Naive thymus-derived CD4-positive, alpha-beta T cell (primary cell): Measurements from ENCODE around the gene TOMM22. TPM values are rescaled to one million over a fixed set of nuclear protein-coding genes. Genes with fewer than 3 reads are reported as not detected.

Source experiments
- ATAC-seq: fragments of 150-1000 bp; cut with Tn5 transposase; 2 replicates; pipeline ENCODE4 v1.10.0; 2021; ENCODE audit warnings: mild to moderate bottlenecking, moderate library complexity
- CTCF ChIA-PET: fragments of 350-600 bp; sonication (Branson Sonifier 250); formaldehyde crosslinking; loops from one replicate; lab custom pipeline; 2021; ENCODE audit warnings: antibody characterized with exemption; lab: Charles Lee
- POLR2A ChIA-PET: fragments of 350-600 bp; sonication (Branson Sonifier 250); formaldehyde crosslinking; loops from one replicate; lab custom pipeline; 2021; ENCODE audit warnings: antibody characterized with exemption, inconsistent platforms; lab: Charles Lee
- DNase-seq, 9 donors: peaks; one replicate each; pipeline versions ENCODE4 v3.0.0 to v3.0.0-alpha.2; 2020 to 2022; ENCODE audit warnings: mixed read lengths in 1 of 9
- H3K27ac ChIP-seq: one replicate; pipeline ENCODE4 v1.7.0; 2013; ENCODE audit warnings: mild to moderate bottlenecking, low read depth, low read length, moderate library complexity
- H3K27me3 ChIP-seq, 2 donors: one replicate each; pipeline ENCODE4 v1.7.0; 2013; ENCODE audit warnings: low read length in 2 of 2, mild to moderate bottlenecking in 2 of 2, moderate library complexity in 2 of 2; ENCODE audit not compliant: control insufficient read depth in 2 of 2, insufficient read depth in 2 of 2
- H3K36me3 ChIP-seq, 3 experiments: 1 replicate in 2 of 3; 2 replicates in 1 of 3; pipeline ENCODE4 v1.7.0; 2013; ENCODE audit warnings: low read length in 3 of 3, mild to moderate bottlenecking in 3 of 3, moderate library complexity in 1 of 3; ENCODE audit not compliant: insufficient read depth in 3 of 3, control insufficient read depth in 2 of 3
- H3K4me1 ChIP-seq, 2 donors: one replicate each; pipeline ENCODE4 v1.7.0; 2013; ENCODE audit warnings: low read length in 2 of 2, mild to moderate bottlenecking in 2 of 2, moderate library complexity in 1 of 2; ENCODE audit not compliant: control insufficient read depth in 2 of 2, insufficient read depth in 2 of 2
- H3K4me3 ChIP-seq: 2 replicates; pipeline ENCODE4 v1.7.0; 2013; ENCODE audit warnings: mild to moderate bottlenecking, low read length
- H3K9me3 ChIP-seq, 3 experiments: 1 replicate in 2 of 3; 2 replicates in 1 of 3; pipeline ENCODE4 v1.7.0; 2013; ENCODE audit warnings: low read length in 3 of 3; ENCODE audit not compliant: control insufficient read depth in 2 of 3
- H3K27ac Mint-ChIP-seq, 9 donors: one replicate each; pipeline ENCODE4 v1.8.0; 2020 to 2022; ENCODE audit warnings: mixed read lengths in 9 of 9, mild to moderate bottlenecking in 8 of 9, moderate library complexity in 5 of 9, inconsistent platforms in 2 of 9
- H3K27me3 Mint-ChIP-seq, 5 donors: one replicate each; pipeline ENCODE4 v1.8.0; 2021 to 2022; ENCODE audit warnings: mixed read lengths in 5 of 5, mild to moderate bottlenecking in 1 of 5
- H3K36me3 Mint-ChIP-seq, 5 donors: one replicate each; pipeline ENCODE4 v1.8.0; 2020 to 2022; ENCODE audit warnings: mixed read lengths in 5 of 5, mild to moderate bottlenecking in 3 of 5, inconsistent platforms in 1 of 5
- H3K4me1 Mint-ChIP-seq, 7 donors: one replicate each; pipeline ENCODE4 v1.8.0; 2020 to 2022; ENCODE audit warnings: mixed read lengths in 7 of 7, mild to moderate bottlenecking in 3 of 7, inconsistent platforms in 1 of 7
- H3K4me3 Mint-ChIP-seq, 10 donors: one replicate each; pipeline ENCODE4 v1.8.0; 2020 to 2022; ENCODE audit warnings: mild to moderate bottlenecking in 10 of 10, mixed read lengths in 10 of 10, moderate library complexity in 6 of 10, inconsistent platforms in 2 of 10
- H3K9me3 Mint-ChIP-seq, 11 donors: one replicate each; pipeline ENCODE4 v1.8.0; 2020 to 2022; ENCODE audit warnings: mixed read lengths in 11 of 11, mild to moderate bottlenecking in 4 of 11, inconsistent platforms in 1 of 11, moderate library complexity in 1 of 11
- intact Hi-C, 2 donors: fragments of 100-400 bp; cut with micrococcal nuclease; formaldehyde crosslinking; loops; one replicate each; pipeline ENCODE4 v1.15.1; 2023
- polyA plus RNA-seq, 2 donors: library from polyadenylated mRNA; unstranded; fragments of 300-500 nt; fragmentation: Illumina TruSeq; gene quantifications; one replicate each; pipeline ENCODE4 v1.2.3, GENCODE V29; 2021
- total RNA-seq, 6 experiments: library from RNA in 5 of 6; stranded (reverse) in 5 of 6; gene quantifications; 1 replicate in 5 of 6; 2 replicates in 1 of 6; pipeline ENCODE4 v1.2.3 and lab custom pipeline; 2021 to 2026

TOMM22 gene
- total and polyA plus RNA-seq, 7 experiments from 2014 or later: 45.0 to 92.4 (median 50.6) TPM

DNA sequence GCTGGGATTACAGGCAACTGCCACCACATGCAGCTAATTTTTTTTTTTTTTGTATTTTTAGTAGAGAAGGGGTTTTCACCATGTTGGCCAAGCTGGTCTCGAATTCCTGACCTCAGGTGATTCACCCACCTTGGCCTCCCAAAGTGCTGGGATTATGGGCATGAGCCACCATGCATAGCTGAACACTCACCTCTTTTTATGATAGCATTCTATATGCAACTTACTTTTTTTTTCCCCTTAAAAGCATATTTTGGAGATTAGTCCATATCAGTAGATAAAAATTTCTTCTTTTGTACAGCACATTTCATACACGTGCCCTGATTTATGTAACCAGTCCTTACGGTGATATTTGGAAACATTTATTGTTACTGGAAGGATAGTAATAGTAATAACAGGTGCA is 38.6 kb downstream of the TOMM22 start:
- Histone ChIP-seq H3K4me3 (no peak overlapping the region), H3K27me3 (no peaks in the 10 kb centered on the region), H3K4me1 (no peaks in the 10 kb centered on the region), H3K27ac (no peak overlapping the region), H3K9me3 (no peaks in the 10 kb centered on the region), H3K36me3 (peaks cover 9 to 85% (median 18%) of the 10 kb centered on the region in 3 experiments)
- Mint-ChIP-seq H3K36me3 (peaks cover 17 to 46% (median 23%) of the 10 kb centered on the region in 5 donors), H3K27ac (no peak overlapping the region), H3K4me3 (no peak overlapping the region), H3K27me3 (no peaks in the 10 kb centered on the region), H3K9me3 (peaks cover 0 to 2% (median 0%) of the 10 kb centered on the region in 11 donors), H3K4me1 (peaks cover 8 to 31% (median 13%) of the 10 kb centered on the region in 7 donors)
- ChIA-PET POLR2A (interaction anchor here (0.6 kb wide), 2 partner anchors 15 to 60 kb away, joined by 3 read pairs; no protein-coding TSS in a partner anchor), CTCF (interaction anchor here (0.6 kb wide), 1 partner anchor 667 kb away, joined by 3 read pairs; no protein-coding TSS in a partner anchor)
- DNase-seq (no peak), ATAC-seq (no peak)
- intact Hi-C loops: no loop called here

DNA sequence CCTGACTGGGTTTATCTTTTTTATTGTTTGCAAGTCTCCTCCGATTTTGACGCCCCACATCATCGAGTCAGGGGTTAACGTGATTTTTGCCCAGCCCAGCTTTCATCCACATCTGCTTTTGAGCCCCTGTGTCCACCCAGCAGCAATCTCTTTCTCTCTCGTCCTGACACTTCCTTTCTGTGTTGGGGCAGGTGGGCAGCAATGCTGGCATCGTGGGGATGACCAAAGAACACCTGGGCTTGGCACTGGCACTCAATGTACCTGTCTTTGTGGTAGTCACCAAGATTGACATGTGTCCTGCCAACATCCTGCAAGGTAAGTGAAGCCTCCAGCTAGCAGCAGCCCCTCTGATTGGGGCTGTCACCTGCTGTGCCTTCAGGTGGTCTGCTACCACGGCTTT is 39.8 kb downstream of the TOMM22 start:
- Histone ChIP-seq H3K36me3 (peaks cover 9 to 85% (median 19%) of the 10 kb centered on the region in 3 experiments), H3K27me3 (no peaks in the 10 kb centered on the region), H3K4me1 (no peaks in the 10 kb centered on the region), H3K9me3 (no peaks in the 10 kb centered on the region), H3K27ac (no peak overlapping the region), H3K4me3 (no peak overlapping the region)
- intact Hi-C loops: no loop called here
- Mint-ChIP-seq H3K4me3 (no peak overlapping the region), H3K9me3 (peaks cover 0 to 2% (median 0%) of the 10 kb centered on the region in 11 donors), H3K36me3 (peaks cover 15 to 50% (median 24%) of the 10 kb centered on the region in 5 donors), H3K27me3 (no peaks in the 10 kb centered on the region), H3K27ac (peak overlapping the region in 3 of 9 donors; percentile 33 to 64 (median 41)), H3K4me1 (peaks cover 7 to 26% (median 13%) of the 10 kb centered on the region in 7 donors)
- ChIA-PET CTCF (interaction anchor here (1.9 kb wide), 1 partner anchor 12 kb away, joined by 5 read pairs; no protein-coding TSS in a partner anchor), POLR2A (interaction anchor here (0.7 to 6.3 kb wide), 6 partner anchors 13 to 33 kb away, joined by 3 to 51 read pairs (median 3); partner anchors contain the start of gene GTPBP1)
- DNase-seq: no peak
- ATAC-seq: no peak

DNA sequence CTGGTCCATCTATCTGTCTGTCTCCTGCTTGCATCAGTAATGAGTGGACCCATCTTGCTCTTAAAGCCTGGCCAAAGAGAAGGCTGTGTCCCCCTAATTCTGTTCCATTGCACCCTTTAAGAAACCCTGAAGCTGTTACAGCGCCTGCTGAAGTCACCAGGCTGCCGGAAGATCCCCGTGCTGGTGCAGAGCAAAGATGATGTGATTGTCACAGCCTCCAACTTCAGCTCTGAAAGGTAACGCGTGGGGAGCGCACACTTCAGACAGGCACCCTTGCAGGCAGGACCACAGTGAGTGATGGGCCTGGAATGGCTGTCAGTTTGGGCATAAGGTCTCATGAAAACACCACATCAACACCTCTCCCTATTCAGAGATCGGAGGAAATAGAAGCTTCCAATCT is 42.4 kb downstream of the TOMM22 start:
- intact Hi-C loops: loop anchor here in 1 of 2 donors (2.0 kb wide), 1 partner anchor 19 kb away; the partner anchor contains the start of gene GTPBP1

DNA sequence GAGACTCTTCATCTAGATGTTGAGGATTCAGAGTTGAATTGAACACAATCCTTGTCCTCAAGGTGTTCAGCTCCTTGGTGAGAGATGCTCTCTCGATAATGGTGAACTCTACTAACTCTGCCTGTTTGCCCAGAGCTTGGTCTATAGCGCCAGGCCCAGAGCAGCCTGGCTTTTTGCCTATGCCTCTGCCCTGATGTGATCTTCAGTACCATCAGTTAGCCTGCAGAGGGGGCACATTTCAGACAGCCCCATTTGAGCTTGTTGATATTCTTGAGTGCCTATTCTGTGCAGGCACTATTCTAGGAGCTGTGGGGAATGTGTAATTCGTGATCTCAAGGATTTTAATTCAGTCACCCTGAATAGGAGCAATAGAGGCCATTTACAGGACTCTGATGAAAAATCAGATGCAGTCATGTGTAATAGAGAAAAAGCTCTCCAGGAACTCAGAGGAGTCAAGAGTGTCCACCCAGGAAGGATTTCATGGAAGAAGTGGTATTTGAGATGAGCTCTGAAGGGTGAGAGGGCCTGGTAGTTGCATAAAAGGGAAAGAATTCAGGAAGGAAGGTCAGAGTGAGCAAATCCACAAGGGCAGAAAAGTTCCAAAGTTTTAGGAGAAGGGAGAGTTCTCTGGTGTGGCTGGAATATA is 43.3 kb downstream of the TOMM22 start:
- Mint-ChIP-seq H3K36me3 (peaks cover 13 to 56% (median 20%) of the 10 kb centered on the region in 5 donors), H3K27me3 (no peaks in the 10 kb centered on the region), H3K4me3 (peak overlapping the region in 1 of 10 donors; percentile 15), H3K9me3 (peaks cover 0 to 2% (median 0%) of the 10 kb centered on the region in 11 donors), H3K27ac (peak overlapping the region in 8 of 9 donors; percentile 50 to 91 (median 76)), H3K4me1 (peaks cover 5 to 25% (median 11%) of the 10 kb centered on the region in 7 donors)
- Histone ChIP-seq H3K4me1 (no peaks in the 10 kb centered on the region), H3K4me3 (no peak overlapping the region), H3K27me3 (no peaks in the 10 kb centered on the region), H3K27ac (peak overlapping the region; percentile 8), H3K36me3 (peaks cover 30 to 93% (median 44%) of the 10 kb centered on the region in 3 experiments), H3K9me3 (no peaks in the 10 kb centered on the region)
- ChIA-PET POLR2A (interaction anchor here (0.7 to 31.4 kb wide), 5 partner anchors 9 to 116 kb away, joined by 3 to 1007 read pairs (median 3); partner anchors contain the start of gene SUN2), CTCF (interaction anchor here (0.6 to 2.4 kb wide), 19 partner anchors 9 to 143 kb away, joined by 3 to 12 read pairs (median 4); no protein-coding TSS in a partner anchor)
- intact Hi-C loops: loop anchor here in 1 of 2 donors (1.0 to 2.0 kb wide), 3 partner anchors 20 to 118 kb away; partner anchors contain the start of gene GTPBP1
- ATAC-seq: peak; percentile 86
- peak in 7 of 9 donors; percentile 33 to 63 (median 50) for DNase-seq

More for the DNA sequence above, 42.4 kb downstream of the TOMM22 start:
- Histone ChIP-seq H3K4me3 (no peak overlapping the region), H3K36me3 (peaks cover 28 to 88% (median 36%) of the 10 kb centered on the region in 3 experiments), H3K27me3 (no peaks in the 10 kb centered on the region), H3K9me3 (no peaks in the 10 kb centered on the region), H3K4me1 (no peaks in the 10 kb centered on the region), H3K27ac (no peak overlapping the region)
- DNase-seq (no peak), ATAC-seq (no peak)
- H3K36me3 Mint-ChIP-seq: peaks cover 13 to 55% (median 17%) of the 10 kb centered on the region in 5 donors
- CTCF ChIA-PET: interaction anchor here (0.6 to 2.4 kb wide), 14 partner anchors 9 to 76 kb away, joined by 3 to 12 read pairs (median 4); no protein-coding TSS in a partner anchor
- peaks cover 0 to 1% (median 0%) of the 10 kb centered on the region in 11 donors for H3K9me3 Mint-ChIP-seq
- H3K4me1 Mint-ChIP-seq: peaks cover 5 to 21% (median 11%) of the 10 kb centered on the region in 7 donors
- H3K27me3 Mint-ChIP-seq: no peaks in the 10 kb centered on the region
- POLR2A ChIA-PET: interaction anchor here (6.3 to 31.4 kb wide), 2 partner anchors 10 to 32 kb away, joined by 51 to 1007 read pairs; partner anchors contain the start of gene SUN2
- peak overlapping the region in 5 of 9 donors; percentile 26 to 73 (median 63) for H3K27ac Mint-ChIP-seq
- no peak overlapping the region for H3K4me3 Mint-ChIP-seq

DNA sequence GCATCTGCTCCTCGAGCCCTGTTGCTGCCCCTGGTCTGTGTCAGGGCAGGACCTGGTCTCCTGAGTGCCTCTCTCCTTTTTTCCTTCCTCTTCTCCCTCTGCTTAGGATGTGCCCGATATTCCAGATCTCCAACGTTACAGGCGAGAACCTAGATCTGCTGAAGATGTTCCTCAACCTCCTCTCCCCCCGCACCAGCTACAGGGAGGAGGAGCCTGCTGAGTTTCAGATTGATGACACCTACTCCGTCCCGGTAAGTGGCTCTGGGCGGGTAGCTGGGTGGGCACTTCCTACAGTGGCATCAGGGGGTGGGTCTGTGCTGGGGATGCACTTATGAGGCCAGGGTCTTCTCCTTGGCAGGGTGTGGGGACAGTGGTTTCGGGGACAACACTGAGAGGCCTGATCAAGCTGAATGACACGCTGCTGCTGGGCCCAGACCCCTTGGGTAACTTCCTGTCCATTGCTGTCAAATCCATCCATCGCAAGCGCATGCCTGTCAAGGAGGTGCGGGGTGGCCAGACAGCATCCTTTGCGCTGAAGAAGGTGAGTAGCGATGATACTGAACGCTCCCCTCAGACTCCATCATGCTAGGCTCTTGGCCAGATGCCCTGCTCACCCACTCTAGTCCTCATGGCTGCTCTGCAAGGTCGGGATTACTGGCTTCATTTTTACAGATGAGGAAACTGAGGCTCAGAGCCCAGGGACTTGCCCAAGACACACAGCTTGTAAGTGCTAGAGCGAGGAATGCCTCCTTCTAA is 44.3 kb downstream of the TOMM22 start:
- Mint-ChIP-seq H3K4me1 (peaks cover 8 to 35% (median 14%) of the 10 kb centered on the region in 7 donors), H3K9me3 (peaks cover 0 to 8% (median 0%) of the 10 kb centered on the region in 11 donors), H3K4me3 (no peak overlapping the region), H3K36me3 (peaks cover 13 to 66% (median 27%) of the 10 kb centered on the region in 5 donors), H3K27ac (peak overlapping the region in 7 of 9 donors; percentile 46 to 85 (median 65)), H3K27me3 (no peaks in the 10 kb centered on the region)
- no peak for ATAC-seq
- Histone ChIP-seq H3K4me3 (no peak overlapping the region), H3K4me1 (no peaks in the 10 kb centered on the region), H3K9me3 (no peaks in the 10 kb centered on the region), H3K27me3 (no peaks in the 10 kb centered on the region), H3K27ac (no peak overlapping the region), H3K36me3 (peaks cover 33 to 98% (median 55%) of the 10 kb centered on the region in 3 experiments)
- intact Hi-C loops: loop anchor here in 1 of 2 donors (1.0 to 2.0 kb wide), 3 partner anchors 21 to 117 kb away; partner anchors contain the start of gene GTPBP1
- DNase-seq: no peak
- ChIA-PET POLR2A (interaction anchor here (1.0 to 31.4 kb wide), 3 partner anchors 8 to 115 kb away, joined by 3 to 1007 read pairs (median 51); partner anchors contain the start of gene SUN2), CTCF (interaction anchor here (0.7 to 2.2 kb wide), 5 partner anchors 8 to 74 kb away, joined by 3 to 8 read pairs (median 7); no protein-coding TSS in a partner anchor)
